Measurements from ENCODE around the gene ZDHHC1. TPM values are rescaled to one million over a fixed set of nuclear protein-coding genes. Genes with fewer than 3 reads are reported as not detected.
A peak's percentile ranks its signal among the peaks of the same experiment; 100 is the strongest.

The ZDHHC1 gene
- total and polyA plus RNA-seq, 2 of the 13 experiments (the other 11 are each of a cell fraction or from before 2014, with no cell fraction given), result 0.51 to 1.1 TPM

DNA sequence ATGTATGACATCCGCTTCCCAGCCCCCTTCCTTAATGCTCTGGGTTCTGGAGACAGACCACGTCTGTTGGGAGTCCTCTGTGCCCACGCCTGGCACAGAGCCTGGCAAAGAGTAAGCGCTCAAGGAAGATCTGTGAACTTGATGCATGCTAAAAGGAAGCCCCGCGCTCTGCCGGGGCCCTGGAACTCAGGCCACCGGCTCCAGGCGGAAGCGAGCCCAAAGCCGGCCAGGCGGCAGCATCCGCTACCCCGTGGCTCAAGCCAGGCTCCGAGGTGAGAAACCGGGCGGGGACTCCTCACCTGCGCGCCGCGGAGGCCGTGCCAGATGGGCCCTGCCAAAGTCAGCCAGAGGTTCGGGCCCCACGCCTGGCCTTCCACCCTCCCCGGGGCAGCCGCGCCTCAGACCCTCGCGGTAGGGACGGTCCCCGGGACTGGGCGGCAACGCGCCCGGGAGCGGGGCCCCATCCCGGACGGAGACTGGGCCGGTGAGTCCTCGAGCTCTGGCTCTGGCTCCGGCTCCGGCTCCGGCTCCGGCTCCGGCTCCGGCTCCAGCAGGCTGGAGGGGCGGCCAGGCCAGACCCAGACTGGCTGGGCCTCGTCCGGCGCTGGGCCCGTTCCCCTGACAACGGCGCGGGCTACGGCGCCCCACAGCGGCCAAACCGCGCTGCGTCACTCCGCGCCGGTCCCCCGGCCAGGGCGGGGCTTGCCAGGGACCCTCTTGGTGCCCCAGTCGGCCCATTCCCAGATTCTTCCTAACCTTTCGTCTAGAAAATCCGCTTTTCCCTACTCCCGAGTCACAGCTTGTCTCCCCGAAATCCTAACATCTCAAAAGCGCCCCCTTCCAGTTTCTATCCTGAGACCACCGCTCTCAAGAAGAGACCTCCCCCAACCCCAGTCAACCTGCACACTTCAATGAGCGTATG is at the start of gene ZDHHC1 (continued):
- TF ChIP-seq HNF4A (CRISPR knock-in tag; IDR thresholded peaks at IDR 0.05), result no peak
- TF ChIP-seq NFIC (IDR thresholded peaks at IDR 0.05; ENCODE audit: low read length), result no peak
- TF ChIP-seq U2AF2 (IDR thresholded peaks at IDR 0.05; ENCODE audit: low read depth, low read length), result no peak
- TF ChIP-seq ZNF235 (CRISPR knock-in tag; IDR thresholded peaks at IDR 0.05; ENCODE audit: borderline replicate concordance), result peak; percentile 86; the same call in 1 of the 2 replicates
- TF ChIP-seq ZMAT3 (CRISPR knock-in tag; conservative IDR thresholded peaks at IDR 0.05), result peak; percentile 33; the same call in 1 of the 2 replicates
- TF ChIP-seq FOSL2 (CRISPR knock-in tag; IDR thresholded peaks at IDR 0.05), result 0 out of 2 replicates have a peak, but pooled peaks have one; percentile 52
- TF ChIP-seq ZNF292 (CRISPR knock-in tag; IDR thresholded peaks at IDR 0.05; ENCODE audit: borderline replicate concordance, low read depth), result no peak
- peak; percentile 79; the same call in 1 of the 2 replicates for TF ChIP-seq ZNF567 (CRISPR knock-in tag; IDR thresholded peaks at IDR 0.05; ENCODE audit: borderline replicate concordance)
- peak; percentile 81 for TF ChIP-seq AHR (CRISPR knock-in tag; IDR thresholded peaks at IDR 0.05)
- TF ChIP-seq ERF (CRISPR knock-in tag; IDR thresholded peaks at IDR 0.05), result peak; percentile 48; the same call in 1 of the 2 replicates
- TF ChIP-seq, protein P1, sequence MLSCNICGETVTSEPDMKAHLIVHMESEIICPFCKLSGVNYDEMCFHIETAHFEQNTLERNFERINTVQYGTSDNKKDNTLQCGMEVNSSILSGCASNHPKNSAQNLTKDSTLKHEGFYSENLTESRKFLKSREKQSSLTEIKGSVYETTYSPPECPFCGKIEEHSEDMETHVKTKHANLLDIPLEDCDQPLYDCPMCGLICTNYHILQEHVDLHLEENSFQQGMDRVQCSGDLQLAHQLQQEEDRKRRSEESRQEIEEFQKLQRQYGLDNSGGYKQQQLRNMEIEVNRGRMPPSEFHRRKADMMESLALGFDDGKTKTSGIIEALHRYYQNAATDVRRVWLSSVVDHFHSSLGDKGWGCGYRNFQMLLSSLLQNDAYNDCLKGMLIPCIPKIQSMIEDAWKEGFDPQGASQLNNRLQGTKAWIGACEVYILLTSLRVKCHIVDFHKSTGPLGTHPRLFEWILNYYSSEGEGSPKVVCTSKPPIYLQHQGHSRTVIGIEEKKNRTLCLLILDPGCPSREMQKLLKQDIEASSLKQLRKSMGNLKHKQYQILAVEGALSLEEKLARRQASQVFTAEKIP (CRISPR knock-in tag; IDR thresholded peaks at IDR 0.05; ENCODE audit: borderline replicate concordance), result no peak
- peak; percentile 86 for TF ChIP-seq HDAC1 (CRISPR knock-in tag; IDR thresholded peaks at IDR 0.05)
- no peak for TF ChIP-seq ZNF530 (CRISPR knock-in tag; IDR thresholded peaks at IDR 0.05; ENCODE audit: low read depth)
- TF ChIP-seq ZNF180 (CRISPR knock-in tag; IDR thresholded peaks at IDR 0.05; ENCODE audit: borderline replicate concordance, low read depth), result 0 out of 2 replicates have a peak, but pooled peaks have one; percentile 51
- TF ChIP-seq ZBTB8A (CRISPR knock-in tag; IDR thresholded peaks at IDR 0.05; ENCODE audit: borderline replicate concordance, low read depth), result no peak
- TF ChIP-seq ETV6 (CRISPR knock-in tag; conservative IDR thresholded peaks at IDR 0.05), result 0 out of 2 replicates have a peak, but pooled peaks have one; percentile 47
- TF ChIP-seq ZNF75D (CRISPR knock-in tag; IDR thresholded peaks at IDR 0.05; ENCODE audit: borderline replicate concordance), result no peak
- TF ChIP-seq ZNF253 (CRISPR knock-in tag; IDR thresholded peaks at IDR 0.05; ENCODE audit: borderline replicate concordance), result no peak
- TF ChIP-seq ZNF33A (CRISPR knock-in tag; IDR thresholded peaks at IDR 0.05; ENCODE audit: borderline replicate concordance), result peak; percentile 87; the same call in 1 of the 2 replicates
- TF ChIP-seq TCF12 (IDR thresholded peaks at IDR 0.05), result no peak
- peak; percentile 39; the same call in 1 of the 2 replicates for TF ChIP-seq TCF12 (CRISPR knock-in tag; IDR thresholded peaks at IDR 0.05)
- TF ChIP-seq ZBTB7B (CRISPR knock-in tag; IDR thresholded peaks at IDR 0.05), result peak; percentile 90
- TF ChIP-seq, protein P2, sequence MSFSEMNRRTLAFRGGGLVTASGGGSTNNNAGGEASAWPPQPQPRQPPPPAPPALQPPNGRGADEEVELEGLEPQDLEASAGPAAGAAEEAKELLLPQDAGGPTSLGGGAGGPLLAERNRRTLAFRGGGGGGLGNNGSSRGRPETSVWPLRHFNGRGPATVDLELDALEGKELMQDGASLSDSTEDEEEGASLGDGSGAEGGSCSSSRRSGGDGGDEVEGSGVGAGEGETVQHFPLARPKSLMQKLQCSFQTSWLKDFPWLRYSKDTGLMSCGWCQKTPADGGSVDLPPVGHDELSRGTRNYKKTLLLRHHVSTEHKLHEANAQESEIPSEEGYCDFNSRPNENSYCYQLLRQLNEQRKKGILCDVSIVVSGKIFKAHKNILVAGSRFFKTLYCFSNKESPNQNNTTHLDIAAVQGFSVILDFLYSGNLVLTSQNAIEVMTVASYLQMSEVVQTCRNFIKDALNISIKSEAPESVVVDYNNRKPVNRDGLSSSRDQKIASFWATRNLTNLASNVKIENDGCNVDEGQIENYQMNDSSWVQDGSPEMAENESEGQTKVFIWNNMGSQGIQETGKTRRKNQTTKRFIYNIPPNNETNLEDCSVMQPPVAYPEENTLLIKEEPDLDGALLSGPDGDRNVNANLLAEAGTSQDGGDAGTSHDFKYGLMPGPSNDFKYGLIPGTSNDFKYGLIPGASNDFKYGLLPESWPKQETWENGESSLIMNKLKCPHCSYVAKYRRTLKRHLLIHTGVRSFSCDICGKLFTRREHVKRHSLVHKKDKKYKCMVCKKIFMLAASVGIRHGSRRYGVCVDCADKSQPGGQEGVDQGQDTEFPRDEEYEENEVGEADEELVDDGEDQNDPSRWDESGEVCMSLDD (CRISPR knock-in tag; IDR thresholded peaks at IDR 0.05; ENCODE audit: borderline replicate concordance), result peak; percentile 79; the same call in 1 of the 2 replicates
- TF ChIP-seq GTF3A (CRISPR knock-in tag; conservative IDR thresholded peaks at IDR 0.05), result 0 out of 2 replicates have a peak, but pooled peaks have one; percentile 57
- TF ChIP-seq ZNF225 (CRISPR knock-in tag; IDR thresholded peaks at IDR 0.05), result peak; percentile 65; the same call in 1 of the 2 replicates
- TF ChIP-seq ZNF501 (CRISPR knock-in tag; IDR thresholded peaks at IDR 0.05), result peak; percentile 93

All from HepG2 (cell line).